ENCODE measurements around the gene GREM2. TPM values are rescaled to one million over a fixed set of nuclear protein-coding genes. Genes with fewer than 3 reads are reported as not detected.

The GREM2 gene
- total RNA-seq, 1 experiment from 2014 or later = not detected

DNA sequence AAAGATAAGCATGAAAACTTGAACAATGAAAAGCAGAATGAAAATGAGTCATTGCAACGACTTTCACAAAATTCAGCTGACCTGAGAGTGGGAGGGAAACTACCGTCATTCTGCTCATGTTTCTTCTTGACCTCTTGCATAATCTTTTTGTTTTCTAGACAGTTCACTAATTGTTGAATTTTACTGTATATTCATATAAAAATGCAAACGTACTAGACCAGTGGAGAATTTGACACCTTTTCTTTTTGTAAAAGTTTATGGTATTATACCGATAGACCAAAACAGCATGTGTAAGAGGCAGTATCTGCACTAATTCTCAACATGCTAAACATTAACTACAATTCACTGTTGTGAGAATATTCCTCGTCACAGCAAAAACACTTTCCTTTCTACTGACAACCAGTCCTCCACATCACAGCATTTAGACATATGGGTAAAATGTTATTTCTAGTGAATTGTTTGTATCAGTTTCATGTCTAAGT, 137.8 kb downstream of the GREM2 start:
- Histone ChIP-seq H3K79me2 (ENCODE audit: insufficient read depth, low read length) (no peaks in the 10 kb centered on the region), H2AFZ (ENCODE audit: low read length) (no peak overlapping the region), H2BK12ac (ENCODE audit: insufficient read length, low read depth, low read length) (no peak overlapping the region), H3T11ph (ENCODE audit: low read length) (no peak overlapping the region), H3K56ac (ENCODE audit: insufficient read length, low read depth, low read length) (no peak overlapping the region), H3K27ac (ENCODE audit: insufficient read length, low read depth, low read length) (no peak overlapping the region), H3K4ac (ENCODE audit: low read depth, low read length) (no peak overlapping the region), H3K79me1 (ENCODE audit: insufficient read depth, low read depth, low read length, poor library complexity, severe bottlenecking) (no peaks in the 10 kb centered on the region), H4K91ac (ENCODE audit: insufficient read length, low read depth, low read length) (no peak overlapping the region), H3K18ac (ENCODE audit: insufficient read length, low read depth, low read length) (no peak overlapping the region), H3K4me2 (ENCODE audit: insufficient read depth, insufficient read length, low read length) (no peak overlapping the region), H2BK20ac (ENCODE audit: low read depth, low read length, poor library complexity, severe bottlenecking) (no peak overlapping the region), H3K14ac (ENCODE audit: insufficient read depth, low read length) (no peak overlapping the region), H2BK5ac (ENCODE audit: insufficient read length, low read length) (no peak overlapping the region), H3K9me3 (ENCODE audit: control insufficient read depth, low read depth, low read length) (no peaks in the 10 kb centered on the region), H2BK15ac (ENCODE audit: low read depth, low read length) (no peak overlapping the region), H3K23me2 (ENCODE audit: insufficient read length, low read depth, low read length, poor library complexity, severe bottlenecking) (no peaks in the 10 kb centered on the region), H3K9ac (ENCODE audit: extremely low read depth, insufficient read length, low read length) (no peak overlapping the region), H3K23ac (ENCODE audit: insufficient read length, low read depth, low read length) (no peak overlapping the region), H2BK120ac (ENCODE audit: low read depth, low read length, poor library complexity, severe bottlenecking) (no peak overlapping the region), H3K4me1 (ENCODE audit: insufficient read depth, low read length) (no peaks in the 10 kb centered on the region), H4K20me1 (ENCODE audit: control insufficient read depth, insufficient read depth, insufficient read length) (no peaks in the 10 kb centered on the region), H3K27me3 (ENCODE audit: insufficient read depth, low read length) (no peaks in the 10 kb centered on the region), H4K8ac (replicated peaks; ENCODE audit: insufficient read length, low read depth, low read length) (no peak overlapping the region), H4K5ac (ENCODE audit: insufficient read length, low read depth, low read length) (no peak overlapping the region), H2AK5ac (ENCODE audit: insufficient read length, low read length) (no peak overlapping the region)
- Mint-ChIP-seq H3K27me3 (ENCODE audit: low read depth) (no peaks in the 10 kb centered on the region), H3K36me3 (ENCODE audit: insufficient read depth in 1 of 3, low read depth in 3 of 3) (no peaks in the 10 kb centered on the region), H3K9me3 (no peaks in the 10 kb centered on the region), H3K4me1 (peaks cover 7 to 10% of the 10 kb centered on the region in 2 experiments), H3K4me3 (no peak overlapping the region), H3K27ac (no peak overlapping the region)
- DNase-seq = no peak
- TF ChIP-seq CTCF (conservative IDR thresholded peaks at IDR 0.05) = no peak
- no CpG with 5 or more reads among the region's 5 CpGs for WGBS (ENCODE audit: extremely low coverage, insufficient read length, low lambda C conversion rate)
